Parathyroid adenoma (tissue), 2 donors: Measurements from ENCODE around the gene HPCAL1.

Source experiments
- H2AFZ ChIP-seq: fragments of 300-600 bp; sonication (generic); one replicate; pipeline ENCODE4 v1.7.0; 2017; ENCODE audit warnings: antibody characterized with exemption, mild to moderate bottlenecking
- H3K27ac ChIP-seq: fragments of 300-600 bp; sonication (generic); one replicate; pipeline ENCODE4 v1.7.0; 2017
- H3K27me3 ChIP-seq: fragments of 300-600 bp; sonication (generic); one replicate; pipeline ENCODE4 v1.7.0; 2017; ENCODE audit warnings: low read length; ENCODE audit not compliant: control insufficient read depth, insufficient read depth
- H3K36me3 ChIP-seq: fragments of 300-600 bp; sonication (generic); one replicate; pipeline ENCODE4 v1.7.0; 2017; ENCODE audit warnings: low read length; ENCODE audit not compliant: control insufficient read depth, insufficient read depth
- H3K4me1 ChIP-seq: fragments of 300-600 bp; sonication (generic); one replicate; pipeline ENCODE4 v1.7.0; 2017; ENCODE audit warnings: control low read depth
- H3K4me2 ChIP-seq: fragments of 300-600 bp; sonication (generic); one replicate; pipeline ENCODE4 v1.7.0; 2017; ENCODE audit warnings: low read length
- H3K4me3 ChIP-seq: fragments of 300-600 bp; sonication (generic); one replicate; pipeline ENCODE4 v1.7.0; 2017; ENCODE audit warnings: low read depth, low read length
- H3K79me2 ChIP-seq: fragments of 300-600 bp; sonication (generic); one replicate; pipeline ENCODE4 v1.7.0; 2017; ENCODE audit warnings: control low read depth
- H3K9ac ChIP-seq: fragments of 300-600 bp; sonication (generic); one replicate; pipeline ENCODE4 v1.7.0; 2017; ENCODE audit warnings: mild to moderate bottlenecking
- H3K9me3 ChIP-seq: fragments of 300-600 bp; sonication (generic); one replicate; pipeline ENCODE4 v1.7.0; 2017; ENCODE audit warnings: low read length; ENCODE audit not compliant: control insufficient read depth
- CTCF ChIP-seq: fragments of 300-600 bp; sonication (generic); IDR thresholded peaks from one replicate; pipeline ENCODE4 v1.7.0; 2017; ENCODE audit warnings: antibody characterized with exemption, mild to moderate bottlenecking
- donor health status: primary hyperparathyroidism.

The HPCAL1 gene

GRCh38 chr2:10425699-10426098 is 123.0 kb downstream of the HPCAL1 start:
- Histone ChIP-seq H3K36me3 (no peaks in the 10 kb centered on the region), H2AFZ (no peak overlapping the region), H3K4me1 (no peaks in the 10 kb centered on the region), H3K4me3 (no peak overlapping the region), H3K79me2 (no peaks in the 10 kb centered on the region), H3K27me3 (no peaks in the 10 kb centered on the region), H3K9ac (no peak overlapping the region), H3K9me3 (no peaks in the 10 kb centered on the region), H3K27ac (no peak overlapping the region), H3K4me2 (no peak overlapping the region)
- no peak for TF ChIP-seq CTCF

DNA sequence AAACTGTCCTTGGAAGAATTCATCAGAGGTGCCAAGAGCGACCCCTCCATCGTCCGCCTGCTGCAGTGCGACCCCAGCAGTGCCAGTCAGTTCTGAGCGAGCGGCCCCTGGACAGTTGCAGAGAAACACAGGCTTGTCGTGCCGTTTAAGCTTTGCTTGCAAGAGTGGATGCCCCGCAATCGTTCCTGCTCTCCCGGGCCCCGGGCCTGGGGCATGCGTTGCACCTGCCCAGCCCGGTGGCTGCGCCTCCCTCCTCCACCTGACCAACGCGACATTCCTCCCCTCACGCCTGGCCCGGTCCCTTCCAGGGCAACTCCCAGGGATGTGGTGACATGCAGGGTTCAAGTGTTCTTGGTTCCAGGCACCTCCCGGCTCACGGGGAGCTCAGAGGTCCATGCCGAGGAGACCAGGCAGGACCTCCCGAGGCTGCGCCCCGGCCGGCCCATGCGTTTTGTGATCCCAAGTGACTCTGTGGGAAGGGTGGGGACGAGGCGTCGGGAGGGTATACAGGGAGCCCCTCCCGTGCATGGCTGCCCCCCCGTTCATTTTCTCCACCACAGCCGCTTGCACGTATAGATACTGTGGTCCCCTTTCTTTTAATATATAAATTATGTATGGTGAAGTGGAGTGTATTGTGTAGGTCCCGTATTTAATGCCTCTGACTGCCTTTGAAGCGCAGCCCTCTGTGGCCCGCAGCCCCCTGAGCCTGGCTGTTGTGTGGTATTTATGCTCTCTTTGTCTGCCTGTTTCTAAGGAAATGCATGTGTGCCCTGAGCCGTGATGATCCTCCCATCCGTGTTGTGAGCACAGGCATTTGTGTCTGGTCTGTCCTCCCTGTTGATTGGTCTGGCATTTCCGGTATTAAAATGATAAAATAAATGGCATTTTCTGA is 124.3 kb downstream of the HPCAL1 start:
- Histone ChIP-seq H3K4me3 (no peak overlapping the region), H3K79me2 (no peaks in the 10 kb centered on the region)

DNA sequence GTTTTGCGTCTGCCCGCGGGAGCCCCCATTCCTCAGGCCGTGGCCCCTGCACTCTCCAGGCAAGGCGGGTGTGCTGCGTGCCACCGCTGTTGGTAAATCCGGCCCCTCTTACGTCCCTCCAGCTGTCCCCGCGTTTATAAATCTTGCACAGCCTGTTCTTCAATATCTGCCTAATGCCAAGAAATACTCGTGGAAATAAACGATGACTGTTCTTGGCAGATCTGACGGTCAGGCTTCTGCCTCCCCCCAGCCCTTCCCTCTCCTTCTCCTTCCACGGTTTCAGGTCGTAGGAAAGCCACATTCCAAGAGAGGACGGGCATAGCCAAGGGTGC is 124.9 kb downstream of the HPCAL1 start:
- Histone ChIP-seq H3K4me1 (no peaks in the 10 kb centered on the region), H3K9ac (no peak overlapping the region), H3K79me2 (no peaks in the 10 kb centered on the region), H3K4me3 (no peak overlapping the region), H2AFZ (no peak overlapping the region), H3K4me2 (no peak overlapping the region), H3K9me3 (no peaks in the 10 kb centered on the region), H3K36me3 (no peaks in the 10 kb centered on the region), H3K27ac (no peak overlapping the region), H3K27me3 (no peaks in the 10 kb centered on the region)
- TF ChIP-seq CTCF = no peak

More for the DNA sequence above, 124.3 kb downstream of the HPCAL1 start:
- H3K9ac ChIP-seq = no peak overlapping the region
- H3K27ac ChIP-seq = no peak overlapping the region
- H2AFZ ChIP-seq = no peak overlapping the region
- H3K4me2 ChIP-seq = no peak overlapping the region
- H3K36me3 ChIP-seq = no peaks in the 10 kb centered on the region
- no peaks in the 10 kb centered on the region for H3K27me3 ChIP-seq
- no peaks in the 10 kb centered on the region for H3K4me1 ChIP-seq
- no peaks in the 10 kb centered on the region for H3K9me3 ChIP-seq
- TF ChIP-seq CTCF = no peak

GRCh38 chr2:10428355-10428754 is 125.7 kb downstream of the HPCAL1 start:
- no peak overlapping the region for H3K9ac ChIP-seq
- no peaks in the 10 kb centered on the region for H3K9me3 ChIP-seq
- no peaks in the 10 kb centered on the region for H3K36me3 ChIP-seq
- no peaks in the 10 kb centered on the region for H3K79me2 ChIP-seq
- H2AFZ ChIP-seq = no peak overlapping the region
- H3K27ac ChIP-seq = no peak overlapping the region
- no peaks in the 10 kb centered on the region for H3K27me3 ChIP-seq
- TF ChIP-seq CTCF = no peak
- H3K4me1 ChIP-seq = no peaks in the 10 kb centered on the region
- no peak overlapping the region for H3K4me2 ChIP-seq
- H3K4me3 ChIP-seq = no peak overlapping the region

- H2AFZ ChIP-seq = no peak overlapping the region
- H3K4me2 ChIP-seq = no peak overlapping the region
- H3K36me3 ChIP-seq = no peaks in the 10 kb centered on the region
- H3K9me3 ChIP-seq = no peaks in the 10 kb centered on the region
- no peak for TF ChIP-seq CTCF
- no peaks in the 10 kb centered on the region for H3K27me3 ChIP-seq
- no peak overlapping the region for H3K4me3 ChIP-seq
- H3K79me2 ChIP-seq = no peaks in the 10 kb centered on the region
- no peak overlapping the region for H3K27ac ChIP-seq
- no peak overlapping the region for H3K9ac ChIP-seq
- no peaks in the 10 kb centered on the region for H3K4me1 ChIP-seq
These were observed 126.2 kb downstream of the HPCAL1 start for GRCh38 chr2:10428924-10429323.
